ENCODE data around the gene AFF3. TPM values are rescaled to one million over a fixed set of nuclear protein-coding genes. Genes with fewer than 3 reads are reported as not detected.

The AFF3 gene
- total and polyA plus RNA-seq, 7 experiments from 2014 or later, result 3.0 to 24.1 (median 19.8) TPM

- ChIA-PET POLR2A (no interaction called here), CTCF (no interaction called here)
- H3K9me3 Mint-ChIP-seq, result peaks cover 0 to 4% (median 0%) of the 10 kb centered on the region in 11 donors
- no peak for ATAC-seq
- no peaks in the 10 kb centered on the region for H3K27me3 Mint-ChIP-seq
- no peaks in the 10 kb centered on the region for H3K36me3 ChIP-seq (ENCODE audit: control insufficient read depth in 2 of 3, insufficient read depth in 3 of 3, low read length in 3 of 3)
- no peak overlapping the region for H3K27ac Mint-ChIP-seq
- no peak overlapping the region for H3K27ac ChIP-seq (ENCODE audit: low read depth, low read length)
- no peak for DNase-seq
- H3K4me3 Mint-ChIP-seq, result no peak overlapping the region
- H3K4me1 ChIP-seq (ENCODE audit: control insufficient read depth in 2 of 2, insufficient read depth in 2 of 2, low read length in 2 of 2), result no peaks in the 10 kb centered on the region
- H3K4me3 ChIP-seq (ENCODE audit: low read length), result no peak overlapping the region
- intact Hi-C loops (cut with micrococcal nuclease), result no loop called here
- H3K27me3 ChIP-seq (ENCODE audit: control insufficient read depth in 2 of 2, insufficient read depth in 2 of 2, low read length in 2 of 2), result no peaks in the 10 kb centered on the region
- H3K36me3 Mint-ChIP-seq, result peaks cover 0 to 16% (median 9%) of the 10 kb centered on the region in 5 donors
- no peaks in the 10 kb centered on the region for H3K4me1 Mint-ChIP-seq
- no peaks in the 10 kb centered on the region for H3K9me3 ChIP-seq (ENCODE audit: control insufficient read depth in 2 of 3, low read length in 3 of 3)
These were observed 112.9 kb downstream of the AFF3 start for GRCh38 chr2:100029460-100029859.

GRCh38 chr2:100021791-100022340, 120.5 kb downstream of the AFF3 start:
- peaks cover 0 to 18% (median 6%) of the 10 kb centered on the region in 5 donors for H3K36me3 Mint-ChIP-seq
- peaks cover 0 to 8% (median 0%) of the 10 kb centered on the region in 7 donors for H3K4me1 Mint-ChIP-seq
- no peak overlapping the region for H3K27ac ChIP-seq (ENCODE audit: low read depth, low read length)
- peaks cover 0 to 3% (median 0%) of the 10 kb centered on the region in 11 donors for H3K9me3 Mint-ChIP-seq
- no peaks in the 10 kb centered on the region for H3K4me1 ChIP-seq (ENCODE audit: control insufficient read depth in 2 of 2, insufficient read depth in 2 of 2, low read length in 2 of 2)
- ATAC-seq, result no peak
- intact Hi-C loops (cut with micrococcal nuclease), result no loop called here
- no peak overlapping the region for H3K4me3 ChIP-seq (ENCODE audit: low read length)
- H3K36me3 ChIP-seq (ENCODE audit: control insufficient read depth in 2 of 3, insufficient read depth in 3 of 3, low read length in 3 of 3), result no peaks in the 10 kb centered on the region
- ChIA-PET POLR2A (no interaction called here), CTCF (no interaction called here)
- no peaks in the 10 kb centered on the region for H3K9me3 ChIP-seq (ENCODE audit: control insufficient read depth in 2 of 3, low read length in 3 of 3)
- no peak overlapping the region for H3K27ac Mint-ChIP-seq
- DNase-seq, result no peak
- H3K4me3 Mint-ChIP-seq, result no peak overlapping the region
- peaks cover 0 to 4% (median 0%) of the 10 kb centered on the region in 5 donors for H3K27me3 Mint-ChIP-seq
- no peaks in the 10 kb centered on the region for H3K27me3 ChIP-seq (ENCODE audit: control insufficient read depth in 2 of 2, insufficient read depth in 2 of 2, low read length in 2 of 2)

DNA sequence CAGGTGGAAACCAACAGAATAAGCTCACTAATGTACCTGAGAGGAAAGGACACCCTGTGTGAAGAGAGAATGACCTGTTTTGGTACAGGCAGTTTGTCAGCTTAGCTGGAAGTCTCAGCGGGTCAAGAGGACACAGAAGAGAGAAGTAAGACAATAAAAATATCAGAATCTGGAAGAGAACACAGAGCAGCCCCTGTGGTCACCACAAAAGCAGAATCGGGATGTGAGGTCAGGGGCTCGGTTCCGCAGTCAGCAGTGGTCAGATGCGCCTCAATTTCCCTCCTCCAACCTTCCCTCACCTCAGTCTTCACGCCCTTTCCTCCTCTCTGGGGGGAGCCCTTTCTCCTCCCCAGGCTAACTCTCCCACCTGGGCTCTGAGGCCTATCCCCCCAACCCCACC, 122.9 kb downstream of the AFF3 start:
- Histone ChIP-seq H3K27ac (ENCODE audit: low read depth, low read length) (no peak overlapping the region), H3K4me1 (ENCODE audit: control insufficient read depth in 2 of 2, insufficient read depth in 2 of 2, low read length in 2 of 2) (no peaks in the 10 kb centered on the region), H3K9me3 (ENCODE audit: control insufficient read depth in 2 of 3, low read length in 3 of 3) (no peaks in the 10 kb centered on the region), H3K36me3 (ENCODE audit: control insufficient read depth in 2 of 3, insufficient read depth in 3 of 3, low read length in 3 of 3) (no peaks in the 10 kb centered on the region), H3K4me3 (ENCODE audit: low read length) (no peak overlapping the region), H3K27me3 (ENCODE audit: control insufficient read depth in 2 of 2, insufficient read depth in 2 of 2, low read length in 2 of 2) (no peaks in the 10 kb centered on the region)
- ChIA-PET CTCF (no interaction called here), POLR2A (no interaction called here)
- Mint-ChIP-seq H3K27me3 (peaks cover 0 to 4% (median 0%) of the 10 kb centered on the region in 5 donors), H3K27ac (no peak overlapping the region), H3K4me1 (peaks cover 0 to 8% (median 0%) of the 10 kb centered on the region in 7 donors), H3K9me3 (peaks cover 0 to 3% (median 0%) of the 10 kb centered on the region in 11 donors), H3K4me3 (no peak overlapping the region), H3K36me3 (peaks cover 0 to 15% (median 4%) of the 10 kb centered on the region in 5 donors)
- intact Hi-C loops (cut with micrococcal nuclease), result no loop called here
- DNase-seq (no peak), ATAC-seq (no peak)

- H3K4me3 ChIP-seq (ENCODE audit: low read length), result no peak overlapping the region
- peaks cover 0 to 4% (median 0%) of the 10 kb centered on the region in 5 donors for H3K27me3 Mint-ChIP-seq
- DNase-seq (no peak), ATAC-seq (no peak)
- no peak overlapping the region for H3K4me3 Mint-ChIP-seq
- peaks cover 0 to 3% (median 0%) of the 10 kb centered on the region in 11 donors for H3K9me3 Mint-ChIP-seq
- H3K4me1 ChIP-seq (ENCODE audit: control insufficient read depth in 2 of 2, insufficient read depth in 2 of 2, low read length in 2 of 2), result no peaks in the 10 kb centered on the region
- H3K36me3 ChIP-seq (ENCODE audit: control insufficient read depth in 2 of 3, insufficient read depth in 3 of 3, low read length in 3 of 3), result no peaks in the 10 kb centered on the region
- H3K9me3 ChIP-seq (ENCODE audit: control insufficient read depth in 2 of 3, low read length in 3 of 3), result no peaks in the 10 kb centered on the region
- CTCF ChIA-PET, result interaction anchor here (0.5 kb wide), 1 partner anchor 42 kb away, joined by 3 read pairs; no protein-coding TSS in a partner anchor
- intact Hi-C loops (cut with micrococcal nuclease), result no loop called here
- no peak overlapping the region for H3K27ac ChIP-seq (ENCODE audit: low read depth, low read length)
- H3K36me3 Mint-ChIP-seq, result peaks cover 0 to 15% (median 4%) of the 10 kb centered on the region in 5 donors
- H3K27me3 ChIP-seq (ENCODE audit: control insufficient read depth in 2 of 2, insufficient read depth in 2 of 2, low read length in 2 of 2), result no peaks in the 10 kb centered on the region
- POLR2A ChIA-PET, result no interaction called here
- no peak overlapping the region for H3K27ac Mint-ChIP-seq
- peaks cover 0 to 8% (median 0%) of the 10 kb centered on the region in 7 donors for H3K4me1 Mint-ChIP-seq
These were observed 123.8 kb downstream of the AFF3 start for GRCh38 chr2:100018341-100019193.

DNA sequence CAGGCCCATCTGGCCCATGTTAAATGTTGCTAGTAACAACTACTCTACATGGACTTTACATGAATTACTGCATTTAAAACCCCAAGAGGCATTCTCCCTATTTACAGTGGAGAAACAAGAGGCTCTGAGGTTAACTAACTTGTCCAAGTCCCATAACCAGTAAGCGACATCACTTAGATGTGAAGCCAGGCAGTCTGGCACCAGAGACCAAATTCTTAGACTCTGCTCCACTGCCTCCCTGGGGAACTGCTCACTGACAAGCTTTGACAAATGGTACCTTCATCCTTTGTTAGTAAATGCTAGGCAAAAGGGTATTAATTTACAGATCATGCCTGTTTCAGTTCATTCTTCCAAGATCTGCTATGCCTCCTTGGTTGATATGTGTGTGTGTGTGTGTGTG, 124.8 kb downstream of the AFF3 start:
- no peak for ATAC-seq
- peaks cover 0 to 15% (median 4%) of the 10 kb centered on the region in 5 donors for H3K36me3 Mint-ChIP-seq
- POLR2A ChIA-PET, result no interaction called here
- H3K4me1 ChIP-seq (ENCODE audit: control insufficient read depth in 2 of 2, insufficient read depth in 2 of 2, low read length in 2 of 2), result no peaks in the 10 kb centered on the region
- H3K9me3 ChIP-seq (ENCODE audit: control insufficient read depth in 2 of 3, low read length in 3 of 3), result no peaks in the 10 kb centered on the region
- no peaks in the 10 kb centered on the region for H3K27me3 ChIP-seq (ENCODE audit: control insufficient read depth in 2 of 2, insufficient read depth in 2 of 2, low read length in 2 of 2)
- H3K27ac Mint-ChIP-seq, result no peak overlapping the region
- peaks cover 0 to 4% (median 0%) of the 10 kb centered on the region in 5 donors for H3K27me3 Mint-ChIP-seq
- H3K9me3 Mint-ChIP-seq, result peaks cover 0 to 3% (median 0%) of the 10 kb centered on the region in 11 donors
- CTCF ChIA-PET, result interaction anchor here (0.5 kb wide), 1 partner anchor 43 kb away, joined by 3 read pairs; no protein-coding TSS in a partner anchor
- no peak for DNase-seq
- no peaks in the 10 kb centered on the region for H3K36me3 ChIP-seq (ENCODE audit: control insufficient read depth in 2 of 3, insufficient read depth in 3 of 3, low read length in 3 of 3)
- intact Hi-C loops (cut with micrococcal nuclease), result no loop called here
- H3K4me3 Mint-ChIP-seq, result no peak overlapping the region
- no peak overlapping the region for H3K27ac ChIP-seq (ENCODE audit: low read depth, low read length)
- peaks cover 0 to 8% (median 0%) of the 10 kb centered on the region in 7 donors for H3K4me1 Mint-ChIP-seq
- H3K4me3 ChIP-seq (ENCODE audit: low read length), result no peak overlapping the region

GRCh38 chr2:100016756-100017155, 125.6 kb downstream of the AFF3 start:
- Mint-ChIP-seq H3K27ac (no peak overlapping the region), H3K27me3 (peaks cover 0 to 4% (median 0%) of the 10 kb centered on the region in 5 donors), H3K4me3 (no peak overlapping the region), H3K9me3 (peaks cover 0 to 3% (median 0%) of the 10 kb centered on the region in 11 donors), H3K4me1 (peaks cover 0 to 8% (median 0%) of the 10 kb centered on the region in 7 donors), H3K36me3 (peaks cover 0 to 21% (median 4%) of the 10 kb centered on the region in 5 donors)
- no peak overlapping the region for H3K4me3 ChIP-seq (ENCODE audit: low read length)
- no peak for DNase-seq
- H3K36me3 ChIP-seq (ENCODE audit: control insufficient read depth in 2 of 3, insufficient read depth in 3 of 3, low read length in 3 of 3), result no peaks in the 10 kb centered on the region
- ChIA-PET CTCF (no interaction called here), POLR2A (no interaction called here)
- H3K4me1 ChIP-seq (ENCODE audit: control insufficient read depth in 2 of 2, insufficient read depth in 2 of 2, low read length in 2 of 2), result no peaks in the 10 kb centered on the region
- intact Hi-C loops (cut with micrococcal nuclease), result no loop called here
- no peak overlapping the region for H3K27ac ChIP-seq (ENCODE audit: low read depth, low read length)
- no peaks in the 10 kb centered on the region for H3K27me3 ChIP-seq (ENCODE audit: control insufficient read depth in 2 of 2, insufficient read depth in 2 of 2, low read length in 2 of 2)
- H3K9me3 ChIP-seq (ENCODE audit: control insufficient read depth in 2 of 3, low read length in 3 of 3), result no peaks in the 10 kb centered on the region
- no peak for ATAC-seq
